ENCODE results near the gene OXER1. TPM values are rescaled to one million over a fixed set of nuclear protein-coding genes. Genes with fewer than 3 reads are reported as not detected.

The OXER1 gene
- total RNA-seq, 2 donors from 2014 or later, result 4.7 to 6.9 TPM

- H3K36me3 ChIP-seq (replicated peaks in 1 of 2; ENCODE audit: insufficient read depth in 1 of 2, low read depth in 2 of 2), result no peaks in the 10 kb centered on the region
- no peak overlapping the region for H3K4me3 ChIP-seq
- H3K4me1 ChIP-seq, result peaks cover 15% of the 10 kb centered on the region
- no peak for DNase-seq
- 72 to 93% methylated on average over 4 of the region's 4 CpGs for WGBS, 2 donors
- no peaks in the 10 kb centered on the region for H3K9me3 ChIP-seq
- intact Hi-C loops (cut with DNase I), result no loop called here
- H3K27ac ChIP-seq, result no peak overlapping the region
- H3K27me3 ChIP-seq, result no peaks in the 10 kb centered on the region
- no peak for ATAC-seq
- TF ChIP-seq POLR2A (IDR thresholded peaks at IDR 0.05) (no peak), CTCF (IDR thresholded peaks at IDR 0.05) (no peak)
Observed at GRCh38 chr2:42799881-42800280, 35.9 kb upstream of the OXER1 start.

- 77 to 84% methylated on average over 6 of the region's 6 CpGs for WGBS, 2 donors
- H3K36me3 ChIP-seq (replicated peaks in 1 of 2; ENCODE audit: insufficient read depth in 1 of 2, low read depth in 2 of 2), result no peaks in the 10 kb centered on the region
- no peak overlapping the region for H3K27ac ChIP-seq
- ATAC-seq (no peak), DNase-seq (no peak)
- H3K9me3 ChIP-seq, result no peaks in the 10 kb centered on the region
- no peaks in the 10 kb centered on the region for H3K27me3 ChIP-seq
- TF ChIP-seq POLR2A (IDR thresholded peaks at IDR 0.05) (no peak), CTCF (IDR thresholded peaks at IDR 0.05) (no peak)
- H3K4me3 ChIP-seq, result no peak overlapping the region
- intact Hi-C loops (cut with DNase I), result no loop called here
- peaks cover 33% of the 10 kb centered on the region for H3K4me1 ChIP-seq
Observed at GRCh38 chr2:42797281-42797680, 33.3 kb upstream of the OXER1 start.

- peak overlapping the region; percentile 21 to 69 (median 62) for H3K27ac ChIP-seq
- no peak overlapping the region for H3K4me3 ChIP-seq
- ATAC-seq (no peak), DNase-seq (no peak)
- peaks cover 40% of the 10 kb centered on the region for H3K4me1 ChIP-seq
- H3K27me3 ChIP-seq, result no peaks in the 10 kb centered on the region
- no peaks in the 10 kb centered on the region for H3K9me3 ChIP-seq
- no peak for TF ChIP-seq CTCF (IDR thresholded peaks at IDR 0.05)
- no peak for TF ChIP-seq POLR2A (IDR thresholded peaks at IDR 0.05)
- intact Hi-C loops (cut with DNase I), result no loop called here
- WGBS, 2 donors, result 54 to 60% methylated on average over 7 of the region's 7 CpGs
- no peaks in the 10 kb centered on the region for H3K36me3 ChIP-seq (replicated peaks in 1 of 2; ENCODE audit: insufficient read depth in 1 of 2, low read depth in 2 of 2)
Observed at GRCh38 chr2:42796427-42797248, 32.7 kb upstream of the OXER1 start.

GRCh38 chr2:42795841-42796301 is 31.9 kb upstream of the OXER1 start:
- Histone ChIP-seq H3K4me1 (peaks cover 47% of the 10 kb centered on the region), H3K4me3 (no peak overlapping the region), H3K36me3 (replicated peaks in 1 of 2; ENCODE audit: insufficient read depth in 1 of 2, low read depth in 2 of 2) (no peaks in the 10 kb centered on the region), H3K9me3 (no peaks in the 10 kb centered on the region), H3K27ac (peak overlapping the region; percentile 21 to 69 (median 62)), H3K27me3 (no peaks in the 10 kb centered on the region)
- DNase-seq (no peak), ATAC-seq (no peak)
- 38 to 60% methylated on average over 3 of the region's 3 CpGs for WGBS, 2 donors
- TF ChIP-seq CTCF (IDR thresholded peaks at IDR 0.05) (no peak), POLR2A (IDR thresholded peaks at IDR 0.05) (no peak)
- intact Hi-C loops (cut with DNase I), result no loop called here

- Histone ChIP-seq H3K9me3 (no peaks in the 10 kb centered on the region), H3K27me3 (no peaks in the 10 kb centered on the region), H3K36me3 (replicated peaks in 1 of 2; ENCODE audit: insufficient read depth in 1 of 2, low read depth in 2 of 2) (no peaks in the 10 kb centered on the region), H3K4me1 (peaks cover 51% of the 10 kb centered on the region), H3K27ac (peak overlapping the region in 3 of 4 donors; percentile 58 to 69 (median 66)), H3K4me3 (no peak overlapping the region)
- intact Hi-C loops (cut with DNase I), result no loop called here
- 76 to 85% methylated on average over 6 of the region's 6 CpGs for WGBS, 2 donors
- ATAC-seq, result no peak
- DNase-seq, result no peak
- TF ChIP-seq POLR2A (IDR thresholded peaks at IDR 0.05) (no peak), CTCF (IDR thresholded peaks at IDR 0.05) (no peak)
Observed at GRCh38 chr2:42795275-42795674, 31.3 kb upstream of the OXER1 start.
